ENCODE data around the gene ARRB2.

- TF ChIP-seq CTCF (IDR thresholded peaks at IDR 0.05; ENCODE audit: low read depth, low read length, missing input control) = no peak
- TF ChIP-seq GABPA (IDR thresholded peaks at IDR 0.05 in 1 of 2, conservative IDR thresholded peaks at IDR 0.05 in 1 of 2) = no peak
- no peak for TF ChIP-seq MAX (IDR thresholded peaks at IDR 0.05)
- TF ChIP-seq RXRA (IDR thresholded peaks at IDR 0.05) = no peak
- no peak for TF ChIP-seq ZBTB33 (IDR thresholded peaks at IDR 0.05)
- TF ChIP-seq YY1 (IDR thresholded peaks at IDR 0.05) = no peak
- no peak for TF ChIP-seq NR2F2 (IDR thresholded peaks at IDR 0.05)
- TF ChIP-seq EGR1 (IDR thresholded peaks at IDR 0.05; ENCODE audit: low read depth in 2 of 2) = no peak
- no peak for TF ChIP-seq SP1 (IDR thresholded peaks at IDR 0.05)
These were observed 31.1 kb downstream of the ARRB2 start for GRCh38 chr17:4741544-4741943.
